Measurements from ENCODE around the gene RNASE1. TPM values are rescaled to one million over a fixed set of nuclear protein-coding genes. Genes with fewer than 3 reads are reported as not detected.

The RNASE1 gene
- total RNA-seq, 1 donor = not detected

- no peak for TF ChIP-seq CTCF (IDR thresholded peaks at IDR 0.05; ENCODE audit: insufficient read depth, low read depth, low read length)
- H3K4me3 ChIP-seq (ENCODE audit: low read depth, low read length) = no peak overlapping the region
- no peak for DNase-seq (ENCODE audit: low read depth)
Observed at GRCh38 chr14:20807304-20808161, 4.9 kb upstream of the RNASE1 start.

GRCh38 chr14:20805485-20805884 is 2.8 kb upstream of the RNASE1 start:
- no peak for TF ChIP-seq CTCF (IDR thresholded peaks at IDR 0.05; ENCODE audit: insufficient read depth, low read depth, low read length)
- H3K4me3 ChIP-seq (ENCODE audit: low read depth, low read length) = no peak overlapping the region
- DNase-seq (ENCODE audit: low read depth) = no peak

GRCh38 chr14:20803223-20803622 is 579 bp upstream of the RNASE1 start:
- DNase-seq (ENCODE audit: low read depth) = no peak
- TF ChIP-seq CTCF (IDR thresholded peaks at IDR 0.05; ENCODE audit: insufficient read depth, low read depth, low read length) = no peak
- H3K4me3 ChIP-seq (ENCODE audit: low read depth, low read length) = no peak overlapping the region

- no peak overlapping the region for H3K4me3 ChIP-seq (ENCODE audit: low read depth, low read length)
- no peak for DNase-seq (ENCODE audit: low read depth)
- TF ChIP-seq CTCF (IDR thresholded peaks at IDR 0.05; ENCODE audit: insufficient read depth, low read depth, low read length) = no peak
Observed at GRCh38 chr14:20801726-20802125, 918 bp downstream of the RNASE1 start.

GRCh38 chr14:20799892-20800544 is 2.6 kb downstream of the RNASE1 start:
- TF ChIP-seq CTCF (IDR thresholded peaks at IDR 0.05; ENCODE audit: insufficient read depth, low read depth, low read length) = no peak

GRCh38 chr14:20799456-20799891 is 3.2 kb downstream of the RNASE1 start:
- no peak for DNase-seq (ENCODE audit: low read depth)
- TF ChIP-seq CTCF (IDR thresholded peaks at IDR 0.05; ENCODE audit: insufficient read depth, low read depth, low read length) = no peak
- H3K4me3 ChIP-seq (ENCODE audit: low read depth, low read length) = no peak overlapping the region

More at GRCh38 chr14:20799892-20800544, 2.6 kb downstream of the RNASE1 start:
- DNase-seq (ENCODE audit: low read depth) = no peak
- H3K4me3 ChIP-seq (ENCODE audit: low read depth, low read length) = no peak overlapping the region
